ENCODE results near the gene ZBTB49. TPM values are rescaled to one million over a fixed set of nuclear protein-coding genes. Genes with fewer than 3 reads are reported as not detected.

The ZBTB49 gene
- total RNA-seq, 2 donors from 2014 or later, result 8.4 to 10.2 TPM

- Histone ChIP-seq H3K4me3 (no peak overlapping the region), H3K27ac (no peak overlapping the region), H3K27me3 (replicated peaks; ENCODE audit: insufficient read depth) (no peaks in the 10 kb centered on the region), H3K4me1 (ENCODE audit: control insufficient read depth in 1 of 2, low read depth in 2 of 2) (peaks cover 2 to 4% of the 10 kb centered on the region in 2 donors), H3K9me3 (no peaks in the 10 kb centered on the region), H3K36me3 (no peaks in the 10 kb centered on the region)
- ATAC-seq (ENCODE audit: insufficient number of reproducible peaks, low FRiP score, low read depth) (no peak), DNase-seq (ENCODE audit: low spot score) (no peak)
- TF ChIP-seq CTCF (IDR thresholded peaks at IDR 0.05), result no peak
Observed at GRCh38 chr4:4296283-4296846, 6.3 kb downstream of the ZBTB49 start.

DNA sequence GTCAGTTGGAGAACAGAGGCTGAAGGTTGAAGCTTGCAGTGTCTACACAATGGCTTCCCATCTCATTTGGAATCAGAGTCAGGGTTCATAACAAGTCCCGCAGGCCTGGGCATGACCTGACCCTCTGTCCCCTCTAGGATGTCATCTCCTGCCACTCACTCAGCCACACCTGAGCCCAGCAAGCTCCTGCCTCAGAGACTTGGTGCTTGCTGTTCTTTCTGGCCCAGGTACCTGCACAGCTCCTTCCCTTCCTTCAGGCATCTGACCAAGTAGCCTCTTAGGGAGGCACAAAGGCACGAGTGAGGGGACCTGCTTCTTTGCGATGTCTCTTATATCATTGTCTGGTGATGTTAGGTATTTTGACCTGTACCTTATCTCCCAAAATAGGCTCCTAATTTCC, 9.0 kb downstream of the ZBTB49 start:
- Histone ChIP-seq H3K4me1 (ENCODE audit: control insufficient read depth in 1 of 2, low read depth in 2 of 2) (no peaks in the 10 kb centered on the region), H3K27me3 (replicated peaks; ENCODE audit: insufficient read depth) (no peaks in the 10 kb centered on the region), H3K4me3 (no peak overlapping the region), H3K9me3 (no peaks in the 10 kb centered on the region), H3K36me3 (peaks cover 9% of the 10 kb centered on the region), H3K27ac (no peak overlapping the region)
- ATAC-seq (ENCODE audit: insufficient number of reproducible peaks, low FRiP score, low read depth), result no peak
- TF ChIP-seq CTCF (IDR thresholded peaks at IDR 0.05), result no peak
- no peak for DNase-seq (ENCODE audit: low spot score)

DNA sequence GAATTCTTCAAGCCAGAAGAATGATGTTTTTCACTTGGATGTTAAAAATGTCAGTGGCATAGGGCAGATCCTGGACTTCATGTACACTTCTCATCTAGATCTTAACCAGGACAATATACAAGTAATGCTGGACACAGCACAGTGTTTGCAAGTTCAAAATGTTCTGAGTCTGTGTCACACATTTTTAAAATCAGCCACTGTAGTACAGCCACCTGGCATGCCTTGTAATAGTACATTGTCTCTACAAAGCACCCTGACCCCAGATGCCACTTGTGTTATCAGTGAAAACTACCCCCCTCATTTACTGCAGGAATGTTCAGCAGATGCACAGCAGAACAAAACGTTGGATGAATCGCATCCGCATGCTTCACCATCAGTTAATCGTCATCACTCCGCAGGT, 11.9 kb downstream of the ZBTB49 start:
- Histone ChIP-seq H3K27me3 (replicated peaks; ENCODE audit: insufficient read depth) (no peaks in the 10 kb centered on the region), H3K4me1 (ENCODE audit: control insufficient read depth in 1 of 2, low read depth in 2 of 2) (no peaks in the 10 kb centered on the region), H3K27ac (no peak overlapping the region), H3K36me3 (peaks cover 17% of the 10 kb centered on the region), H3K9me3 (no peaks in the 10 kb centered on the region), H3K4me3 (no peak overlapping the region)
- TF ChIP-seq CTCF (IDR thresholded peaks at IDR 0.05), result no peak
- ATAC-seq (ENCODE audit: insufficient number of reproducible peaks, low FRiP score, low read depth) (no peak), DNase-seq (ENCODE audit: low spot score) (no peak)

- H3K9me3 ChIP-seq, result no peaks in the 10 kb centered on the region
- DNase-seq (ENCODE audit: low spot score), result no peak
- TF ChIP-seq CTCF (IDR thresholded peaks at IDR 0.05), result no peak
- H3K36me3 ChIP-seq, result peaks cover 19% of the 10 kb centered on the region
- H3K4me3 ChIP-seq, result no peak overlapping the region
- no peaks in the 10 kb centered on the region for H3K4me1 ChIP-seq (ENCODE audit: control insufficient read depth in 1 of 2, low read depth in 2 of 2)
- ATAC-seq (ENCODE audit: insufficient number of reproducible peaks, low FRiP score, low read depth), result no peak
- no peak overlapping the region for H3K27ac ChIP-seq
- H3K27me3 ChIP-seq (replicated peaks; ENCODE audit: insufficient read depth), result no peaks in the 10 kb centered on the region
Observed at GRCh38 chr4:4302416-4302815, 12.4 kb downstream of the ZBTB49 start.

DNA sequence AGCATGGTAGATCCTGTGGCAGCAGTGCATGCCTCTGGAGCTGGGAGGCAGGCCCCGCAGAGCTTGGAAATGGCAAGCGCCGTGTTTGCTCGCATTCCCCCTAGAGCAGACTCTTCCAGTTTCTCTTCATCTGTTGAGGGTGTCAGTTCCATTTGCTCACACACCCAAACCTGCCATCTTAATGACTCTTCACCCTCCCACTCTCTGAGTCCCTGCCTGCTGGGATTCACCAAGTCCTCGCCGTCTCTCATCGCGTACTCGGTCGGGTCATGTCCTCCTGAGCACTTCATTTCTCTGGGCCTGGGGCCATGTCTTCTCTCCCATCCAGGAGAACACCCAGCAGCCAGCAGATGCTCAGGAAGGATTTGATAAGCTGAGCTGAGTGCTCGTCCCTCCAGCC, 16.9 kb downstream of the ZBTB49 start:
- Histone ChIP-seq H3K9me3 (no peaks in the 10 kb centered on the region), H3K4me3 (no peak overlapping the region), H3K36me3 (peaks cover 21% of the 10 kb centered on the region), H3K27ac (no peak overlapping the region), H3K27me3 (replicated peaks; ENCODE audit: insufficient read depth) (no peaks in the 10 kb centered on the region), H3K4me1 (ENCODE audit: control insufficient read depth in 1 of 2, low read depth in 2 of 2) (no peaks in the 10 kb centered on the region)
- DNase-seq (ENCODE audit: low spot score), result no peak
- no peak for ATAC-seq (ENCODE audit: insufficient number of reproducible peaks, low FRiP score, low read depth)
- TF ChIP-seq CTCF (IDR thresholded peaks at IDR 0.05), result no peak
